Measurements from ENCODE around the gene EPB41L2.
"Not testable (repeated sequence)": the region's sequence is repeated elsewhere in the genome, so short reads cannot be mapped to it uniquely, and the experiment has no call there.

The EPB41L2 gene

GRCh38 chr6:131033631-131034030 lies 29.4 kb downstream of the EPB41L2 start:
- DNase-seq = no peak

GRCh38 chr6:131029626-131030297 lies 33.3 kb downstream of the EPB41L2 start:
- no peak for DNase-seq

- DNase-seq = no peak
These were observed 35.7 kb downstream of the EPB41L2 start for GRCh38 chr6:131027326-131027725.

- no peak for DNase-seq
These were observed 36.8 kb downstream of the EPB41L2 start for GRCh38 chr6:131026243-131026642.

- no peak for DNase-seq
These were observed 38.5 kb downstream of the EPB41L2 start for GRCh38 chr6:131024565-131024964.

GRCh38 chr6:131023834-131024504 lies 39.1 kb downstream of the EPB41L2 start:
- DNase-seq = no peak

- DNase-seq = no peak
These were observed 40.4 kb downstream of the EPB41L2 start for GRCh38 chr6:131022691-131023090.

- no peak for DNase-seq
These were observed 45.1 kb downstream of the EPB41L2 start for GRCh38 chr6:131017962-131018361.

- DNase-seq = no peak
These were observed 47.3 kb downstream of the EPB41L2 start for GRCh38 chr6:131015630-131016263.

- no peak for DNase-seq
These were observed 47.9 kb downstream of the EPB41L2 start for GRCh38 chr6:131015025-131015591.

GRCh38 chr6:131014080-131014776 lies 48.8 kb downstream of the EPB41L2 start:
- DNase-seq = no peak

GRCh38 chr6:131013495-131013894 lies 49.5 kb downstream of the EPB41L2 start:
- DNase-seq = no peak

GRCh38 chr6:131009790-131010189 lies 53.3 kb downstream of the EPB41L2 start:
- DNase-seq = no peak

GRCh38 chr6:131008965-131009364 lies 54.1 kb downstream of the EPB41L2 start:
- not testable (repeated sequence) for DNase-seq

- not testable (repeated sequence) for DNase-seq
These were observed 55.1 kb downstream of the EPB41L2 start for GRCh38 chr6:131007964-131008363.

- DNase-seq = no peak
These were observed 55.8 kb downstream of the EPB41L2 start for GRCh38 chr6:131007286-131007685.

GRCh38 chr6:131005439-131006016 lies 57.5 kb downstream of the EPB41L2 start:
- DNase-seq = no peak

GRCh38 chr6:131004936-131005335 lies 58.1 kb downstream of the EPB41L2 start:
- DNase-seq = no peak

GRCh38 chr6:131004387-131004755 lies 58.7 kb downstream of the EPB41L2 start:
- no peak for DNase-seq

- no peak for DNase-seq
These were observed 59.3 kb downstream of the EPB41L2 start for GRCh38 chr6:131003488-131004386.

- no peak for DNase-seq
These were observed 60.4 kb downstream of the EPB41L2 start for GRCh38 chr6:131002661-131002980.

Data from NCI-H187 treated with DMSO at 0.1 percent for 48 hours (cell line).